Activated CD4-positive, alpha-beta T cell treated with anti-CD3 and anti-CD28 coated beads, Interleukin-2, amount 50 U/mL, for 1 hour (primary cell): ENCODE measurements around the gene LIPJ.

Experiments
- DNase-seq: peaks from one replicate; pipeline ENCODE4 v3.0.0-alpha.2; 2020

LIPJ gene

GRCh38 chr10:88586462-88586861 is at the start of gene LIPJ:
TSS of gene LIPJ (plus strand) at chr10:88586762. CDS start at chr10:88590688, 3,926 bp downstream.
- DNase-seq: no peak

GRCh38 chr10:88537322-88537721 is 49.2 kb upstream of the LIPJ start:
- no peak for DNase-seq

- no peak for DNase-seq
These were observed 48.5 kb upstream of the LIPJ start for GRCh38 chr10:88538048-88538447.

- DNase-seq: no peak
These were observed 46.2 kb upstream of the LIPJ start for GRCh38 chr10:88540351-88540750.

GRCh38 chr10:88541116-88541626 is 45.4 kb upstream of the LIPJ start:
- no peak for DNase-seq

- no peak for DNase-seq
These were observed 44.0 kb upstream of the LIPJ start for GRCh38 chr10:88542522-88542921.

- DNase-seq: no peak
These were observed 42.3 kb upstream of the LIPJ start for GRCh38 chr10:88544140-88544870.

GRCh38 chr10:88545359-88545758 is 41.2 kb upstream of the LIPJ start:
- no peak for DNase-seq

- no peak for DNase-seq
These were observed 40.1 kb upstream of the LIPJ start for GRCh38 chr10:88546497-88546896.

- no peak for DNase-seq
These were observed 35.3 kb upstream of the LIPJ start for GRCh38 chr10:88551246-88551645.

GRCh38 chr10:88553116-88553752 is 33.3 kb upstream of the LIPJ start:
- DNase-seq: peak; percentile 27

- no peak for DNase-seq
These were observed 31.2 kb upstream of the LIPJ start for GRCh38 chr10:88555190-88555908.

GRCh38 chr10:88557256-88557655 is 29.3 kb upstream of the LIPJ start:
- DNase-seq: no peak

- no peak for DNase-seq
These were observed 28.9 kb upstream of the LIPJ start for GRCh38 chr10:88557658-88558057.

GRCh38 chr10:88562152-88562551 is 24.4 kb upstream of the LIPJ start:
- DNase-seq: no peak

- no peak for DNase-seq
These were observed 21.5 kb upstream of the LIPJ start for GRCh38 chr10:88565072-88565471.

- DNase-seq: no peak
These were observed 4.2 kb upstream of the LIPJ start for GRCh38 chr10:88582411-88582805.

- DNase-seq: peak; percentile 52
These were observed 3.6 kb upstream of the LIPJ start, which contains the start of gene RNLS for GRCh38 chr10:88582806-88583583. TSS of gene RNLS (minus strand) at chr10:88583318.

- no peak for DNase-seq
These were observed 3.0 kb upstream of the LIPJ start for GRCh38 chr10:88583584-88583957.

GRCh38 chr10:88592381-88592780 is 5.8 kb downstream of the LIPJ start:
- DNase-seq: no peak

GRCh38 chr10:88592906-88593305 is 6.3 kb downstream of the LIPJ start:
- DNase-seq: no peak

GRCh38 chr10:88594482-88594881 is 7.9 kb downstream of the LIPJ start:
- DNase-seq: no peak

GRCh38 chr10:88598055-88598454 is 11.5 kb downstream of the LIPJ start:
- DNase-seq: no peak
